Measurements from ENCODE around the gene SLC15A2. TPM values are rescaled to one million over a fixed set of nuclear protein-coding genes. Genes with fewer than 3 reads are reported as not detected.

The SLC15A2 gene
- total RNA-seq, 1 donor from 2014 or later = 0.89 TPM

DNA sequence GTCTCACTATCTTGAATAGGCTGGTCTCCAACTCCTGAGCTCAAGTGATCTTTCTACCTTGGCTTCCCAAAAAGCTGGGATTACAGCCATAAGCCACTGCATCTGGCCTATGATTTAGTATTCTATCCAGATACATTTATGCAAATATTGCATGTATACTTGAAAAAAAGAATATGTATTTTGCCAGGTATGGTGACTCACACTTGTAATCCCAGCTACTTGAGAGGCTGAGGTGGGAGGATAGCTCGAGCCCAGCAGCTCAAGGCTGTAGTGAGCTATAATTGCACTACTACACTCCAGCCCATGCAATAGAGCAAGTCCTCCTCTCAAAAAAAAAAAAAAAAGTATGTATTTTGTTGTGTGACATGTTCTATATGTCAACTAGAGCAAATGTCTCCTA, 54.4 kb downstream of the SLC15A2 start:
- Histone ChIP-seq H3K79me2 (ENCODE audit: insufficient read depth, low read length) (no peaks in the 10 kb centered on the region), H3K4me2 (ENCODE audit: low read length) (no peak overlapping the region), H4K20me1 (ENCODE audit: insufficient read depth, low read length) (no peaks in the 10 kb centered on the region), H3K9ac (ENCODE audit: low read length) (no peak overlapping the region), H3K36me3 (ENCODE audit: insufficient read depth, low read length) (no peaks in the 10 kb centered on the region), H3K4me1 (ENCODE audit: insufficient read depth, low read length) (no peaks in the 10 kb centered on the region), H3K27ac (ENCODE audit: low read depth, low read length) (no peak overlapping the region), H2AFZ (ENCODE audit: low read depth, low read length) (no peak overlapping the region), H3K4me3 (ENCODE audit: insufficient read depth, low read depth, low read length) (no peak overlapping the region), H3K27me3 (ENCODE audit: insufficient read depth, low read length) (no peaks in the 10 kb centered on the region), H3K9me3 (ENCODE audit: insufficient read depth, low read depth, low read length) (no peaks in the 10 kb centered on the region)
- TF ChIP-seq EZH2 (IDR thresholded peaks at IDR 0.05; ENCODE audit: insufficient read depth, low read length) = no peak
- TF ChIP-seq, protein P1, sequence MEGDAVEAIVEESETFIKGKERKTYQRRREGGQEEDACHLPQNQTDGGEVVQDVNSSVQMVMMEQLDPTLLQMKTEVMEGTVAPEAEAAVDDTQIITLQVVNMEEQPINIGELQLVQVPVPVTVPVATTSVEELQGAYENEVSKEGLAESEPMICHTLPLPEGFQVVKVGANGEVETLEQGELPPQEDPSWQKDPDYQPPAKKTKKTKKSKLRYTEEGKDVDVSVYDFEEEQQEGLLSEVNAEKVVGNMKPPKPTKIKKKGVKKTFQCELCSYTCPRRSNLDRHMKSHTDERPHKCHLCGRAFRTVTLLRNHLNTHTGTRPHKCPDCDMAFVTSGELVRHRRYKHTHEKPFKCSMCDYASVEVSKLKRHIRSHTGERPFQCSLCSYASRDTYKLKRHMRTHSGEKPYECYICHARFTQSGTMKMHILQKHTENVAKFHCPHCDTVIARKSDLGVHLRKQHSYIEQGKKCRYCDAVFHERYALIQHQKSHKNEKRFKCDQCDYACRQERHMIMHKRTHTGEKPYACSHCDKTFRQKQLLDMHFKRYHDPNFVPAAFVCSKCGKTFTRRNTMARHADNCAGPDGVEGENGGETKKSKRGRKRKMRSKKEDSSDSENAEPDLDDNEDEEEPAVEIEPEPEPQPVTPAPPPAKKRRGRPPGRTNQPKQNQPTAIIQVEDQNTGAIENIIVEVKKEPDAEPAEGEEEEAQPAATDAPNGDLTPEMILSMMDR (IDR thresholded peaks at IDR 0.05; ENCODE audit: insufficient read depth, low read depth, low read length) = no peak
- no peaks in the 10 kb centered on the region for H3K36me3 Mint-ChIP-seq (ENCODE audit: low read depth, unreplicated experiment)
- H3K9me3 Mint-ChIP-seq (ENCODE audit: unreplicated experiment) = no peaks in the 10 kb centered on the region
- no peaks in the 10 kb centered on the region for H3K27me3 Mint-ChIP-seq (ENCODE audit: low read depth, unreplicated experiment)
- DNase-seq (ENCODE audit: low read depth) (no peak), FAIRE-seq (no peak)
- H3K4me3 Mint-ChIP-seq (ENCODE audit: unreplicated experiment) = no peak overlapping the region
- H3K27ac Mint-ChIP-seq (ENCODE audit: unreplicated experiment) = no peak overlapping the region
- no peaks in the 10 kb centered on the region for H3K4me1 Mint-ChIP-seq (ENCODE audit: low read depth, unreplicated experiment)

DNA sequence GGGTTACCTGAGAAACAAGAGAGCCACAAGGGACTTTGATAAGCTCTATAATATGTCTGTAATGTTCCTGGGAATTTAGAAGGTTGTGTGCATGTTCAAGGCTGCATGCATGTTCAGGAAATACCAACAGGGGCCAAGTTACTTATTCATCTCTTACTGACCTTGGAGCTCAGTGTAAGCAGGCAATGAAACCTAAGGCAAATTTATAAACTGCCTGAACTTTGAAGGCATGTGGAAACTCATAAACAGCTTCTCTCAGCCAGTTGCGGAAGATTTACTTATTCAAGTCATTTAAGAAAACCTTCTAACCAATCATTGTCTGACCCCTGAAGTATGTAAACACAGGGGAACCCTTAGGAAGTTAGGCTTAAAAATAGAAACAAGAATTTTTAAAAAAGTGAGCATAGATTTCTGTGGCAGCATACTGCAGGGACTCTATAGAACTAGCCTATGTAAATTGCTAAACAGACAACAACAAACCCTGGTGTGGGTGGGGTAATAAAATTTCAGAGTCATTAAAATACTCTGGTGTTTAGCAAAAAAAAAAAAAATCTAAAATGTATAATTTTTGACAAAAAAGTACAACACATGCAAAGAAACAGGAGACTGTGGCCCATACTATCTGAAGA, 57.2 kb downstream of the SLC15A2 start:
- Mint-ChIP-seq H3K27me3 (ENCODE audit: low read depth, unreplicated experiment) (no peaks in the 10 kb centered on the region), H3K9me3 (ENCODE audit: unreplicated experiment) (peaks cover 3% of the 10 kb centered on the region), H3K36me3 (ENCODE audit: low read depth, unreplicated experiment) (no peaks in the 10 kb centered on the region), H3K4me1 (ENCODE audit: low read depth, unreplicated experiment) (no peaks in the 10 kb centered on the region), H3K4me3 (ENCODE audit: unreplicated experiment) (no peak overlapping the region), H3K27ac (ENCODE audit: unreplicated experiment) (no peak overlapping the region)
- H3K79me2 ChIP-seq (ENCODE audit: insufficient read depth, low read length) = no peaks in the 10 kb centered on the region
- H3K4me3 ChIP-seq (ENCODE audit: insufficient read depth, low read depth, low read length) = no peak overlapping the region
- DNase-seq (ENCODE audit: low read depth) (no peak), FAIRE-seq (no peak)
- TF ChIP-seq, protein P1 (IDR thresholded peaks at IDR 0.05; ENCODE audit: insufficient read depth, low read depth, low read length) = no peak
- no peak for TF ChIP-seq EZH2 (IDR thresholded peaks at IDR 0.05; ENCODE audit: insufficient read depth, low read length)
- H3K36me3 ChIP-seq (ENCODE audit: insufficient read depth, low read length) = no peaks in the 10 kb centered on the region
- H3K4me2 ChIP-seq (ENCODE audit: low read length) = no peak overlapping the region
- H4K20me1 ChIP-seq (ENCODE audit: insufficient read depth, low read length) = no peaks in the 10 kb centered on the region
- no peak overlapping the region for H3K9ac ChIP-seq (ENCODE audit: low read length)
- no peaks in the 10 kb centered on the region for H3K27me3 ChIP-seq (ENCODE audit: insufficient read depth, low read length)
- H3K27ac ChIP-seq (ENCODE audit: low read depth, low read length) = no peak overlapping the region
- H2AFZ ChIP-seq (ENCODE audit: low read depth, low read length) = no peak overlapping the region
- H3K4me1 ChIP-seq (ENCODE audit: insufficient read depth, low read length) = no peaks in the 10 kb centered on the region
- H3K9me3 ChIP-seq (ENCODE audit: insufficient read depth, low read depth, low read length) = no peaks in the 10 kb centered on the region

DNA sequence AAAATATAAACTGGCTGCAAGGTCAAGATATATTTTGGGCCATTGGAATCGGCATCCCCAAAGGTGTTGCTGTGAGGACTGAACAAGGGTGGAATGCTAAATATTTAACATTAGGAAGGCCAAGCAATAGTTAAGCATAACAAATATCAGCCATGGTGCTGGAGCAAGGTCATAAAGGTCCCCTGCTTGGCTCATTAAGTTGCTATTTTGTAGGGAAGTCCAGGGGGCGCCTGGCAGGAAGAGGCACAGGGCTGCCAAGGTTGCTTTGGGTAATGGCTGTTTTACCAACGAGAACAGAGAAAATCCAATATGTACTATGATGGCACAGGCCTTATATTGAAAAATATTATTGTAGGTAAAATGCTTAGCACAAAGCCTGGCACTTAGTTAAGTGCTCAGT, 62.2 kb downstream of the SLC15A2 start:
- Mint-ChIP-seq H3K27ac (ENCODE audit: unreplicated experiment) (no peak overlapping the region), H3K36me3 (ENCODE audit: low read depth, unreplicated experiment) (no peaks in the 10 kb centered on the region), H3K27me3 (ENCODE audit: low read depth, unreplicated experiment) (no peaks in the 10 kb centered on the region), H3K9me3 (ENCODE audit: unreplicated experiment) (peaks cover 3% of the 10 kb centered on the region), H3K4me3 (ENCODE audit: unreplicated experiment) (no peak overlapping the region), H3K4me1 (ENCODE audit: low read depth, unreplicated experiment) (peaks cover 1% of the 10 kb centered on the region)
- H2AFZ ChIP-seq (ENCODE audit: low read depth, low read length) = no peak overlapping the region
- no peak overlapping the region for H3K27ac ChIP-seq (ENCODE audit: low read depth, low read length)
- H3K79me2 ChIP-seq (ENCODE audit: insufficient read depth, low read length) = no peaks in the 10 kb centered on the region
- no peaks in the 10 kb centered on the region for H3K4me1 ChIP-seq (ENCODE audit: insufficient read depth, low read length)
- TF ChIP-seq, protein P1 (IDR thresholded peaks at IDR 0.05; ENCODE audit: insufficient read depth, low read depth, low read length) = no peak
- TF ChIP-seq EZH2 (IDR thresholded peaks at IDR 0.05; ENCODE audit: insufficient read depth, low read length) = no peak
- DNase-seq (ENCODE audit: low read depth) (no peak), FAIRE-seq (no peak)
- no peaks in the 10 kb centered on the region for H3K36me3 ChIP-seq (ENCODE audit: insufficient read depth, low read length)
- H4K20me1 ChIP-seq (ENCODE audit: insufficient read depth, low read length) = no peaks in the 10 kb centered on the region
- H3K4me3 ChIP-seq (ENCODE audit: insufficient read depth, low read depth, low read length) = no peak overlapping the region
- H3K4me2 ChIP-seq (ENCODE audit: low read length) = no peak overlapping the region
- no peaks in the 10 kb centered on the region for H3K27me3 ChIP-seq (ENCODE audit: insufficient read depth, low read length)
- H3K9me3 ChIP-seq (ENCODE audit: insufficient read depth, low read depth, low read length) = no peaks in the 10 kb centered on the region
- H3K9ac ChIP-seq (ENCODE audit: low read length) = no peak overlapping the region
